ENCODE results near the gene STIM2. TPM values are rescaled to one million over a fixed set of nuclear protein-coding genes. Genes with fewer than 3 reads are reported as not detected.

The STIM2 gene
- total and polyA plus RNA-seq, 2 donors (not counting 1 experiment from before 2014, with no cell fraction given) = 48.6 to 96.0 TPM

DNA sequence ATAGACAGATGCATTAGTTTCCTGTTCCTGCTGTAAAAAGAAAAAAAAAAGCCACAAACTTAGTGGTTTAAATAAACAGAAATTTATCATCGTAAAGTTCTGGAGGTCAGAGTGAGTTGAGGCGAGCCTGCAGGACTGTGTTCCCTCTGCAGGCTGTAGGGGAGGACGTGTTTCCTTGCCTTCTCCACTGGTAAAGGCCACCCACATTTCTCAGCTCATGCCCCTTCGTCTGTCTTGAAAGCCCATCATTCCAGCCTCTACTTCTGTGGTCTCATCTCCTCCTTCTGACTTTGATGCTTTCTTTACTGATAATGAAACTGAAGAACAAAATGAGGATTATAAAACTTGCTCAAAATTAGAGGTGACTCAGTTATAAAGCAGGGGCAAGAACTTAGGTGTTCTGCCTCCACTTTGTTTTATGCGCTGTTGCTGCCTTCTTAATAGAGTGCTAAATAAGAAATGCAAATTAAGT lies 143.0 kb downstream of the STIM2 start:
- no peaks in the 10 kb centered on the region for H3K9me3 ChIP-seq (ENCODE audit: control extremely low read depth in 1 of 3, control insufficient read depth in 2 of 3, insufficient read depth in 1 of 3, low read length in 2 of 3)
- ATAC-seq (ENCODE audit: low read depth) = no peak
- peak overlapping the region in 1 of 2 donors; percentile 10 for H3K27ac ChIP-seq (ENCODE audit: low read length in 2 of 2)
- H3K27ac Mint-ChIP-seq = peak overlapping the region; percentile 42
- H3K4me1 ChIP-seq (ENCODE audit: control insufficient read depth in 2 of 2, insufficient read depth in 2 of 2, low read length in 2 of 2) = peaks cover 10 to 11% of the 10 kb centered on the region in 2 donors
- H3K9ac ChIP-seq (ENCODE audit: low read length) = peak overlapping the region; percentile 11
- ChIA-PET POLR2A (no interaction called here), CTCF (interaction anchor here (0.9 kb wide), 1 partner anchor 1138 kb away, joined by 4 read pairs; no protein-coding TSS in a partner anchor)
- no peak overlapping the region for H3K4me3 ChIP-seq (ENCODE audit: control extremely low read depth in 1 of 5, extremely low read depth in 1 of 5, insufficient read depth in 1 of 5, low read depth in 2 of 5, low read length in 4 of 5)
- H3K4me1 Mint-ChIP-seq = peaks cover 25% of the 10 kb centered on the region
- intact Hi-C loops (cut with micrococcal nuclease) = no loop called here
- no peak overlapping the region for H2AFZ ChIP-seq (ENCODE audit: insufficient read depth, low read depth, low read length, poor library complexity, severe bottlenecking)
- no peaks in the 10 kb centered on the region for H3K27me3 ChIP-seq (replicated peaks in 1 of 4; ENCODE audit: control extremely low read depth in 1 of 4, control insufficient read depth in 3 of 4, insufficient read depth in 4 of 4, low read length in 3 of 4)
- H3K79me2 ChIP-seq (ENCODE audit: control insufficient read depth, insufficient read depth, low read length) = peaks cover 5% of the 10 kb centered on the region
- peaks cover 2 to 22% of the 10 kb centered on the region in 2 experiments for H3K36me3 ChIP-seq (replicated peaks in 1 of 2; ENCODE audit: control extremely low read depth in 1 of 2, control insufficient read depth in 1 of 2, extremely low read depth in 1 of 2, insufficient read depth in 2 of 2, low read length in 1 of 2)
- H3K9me3 Mint-ChIP-seq (ENCODE audit: insufficient read depth) = no peaks in the 10 kb centered on the region
- no peaks in the 10 kb centered on the region for H3K27me3 Mint-ChIP-seq
- H3K4me3 Mint-ChIP-seq = no peak overlapping the region
- H3K4me2 ChIP-seq (replicated peaks; ENCODE audit: low read depth, low read length, poor library complexity, severe bottlenecking) = no peak overlapping the region
- no peaks in the 10 kb centered on the region for H4K20me1 ChIP-seq (ENCODE audit: control insufficient read depth, insufficient read depth, low read length, poor library complexity, severe bottlenecking)
- WGBS (ENCODE audit: insufficient coverage) = 20% methylated on average over 1 of the region's 5 CpGs
- no peak for DNase-seq
- no peak for TF ChIP-seq EZH2 (IDR thresholded peaks at IDR 0.05; ENCODE audit: borderline replicate concordance, insufficient read depth, low read depth, low read length, poor library complexity, severe bottlenecking)
- TF ChIP-seq, protein P1, sequence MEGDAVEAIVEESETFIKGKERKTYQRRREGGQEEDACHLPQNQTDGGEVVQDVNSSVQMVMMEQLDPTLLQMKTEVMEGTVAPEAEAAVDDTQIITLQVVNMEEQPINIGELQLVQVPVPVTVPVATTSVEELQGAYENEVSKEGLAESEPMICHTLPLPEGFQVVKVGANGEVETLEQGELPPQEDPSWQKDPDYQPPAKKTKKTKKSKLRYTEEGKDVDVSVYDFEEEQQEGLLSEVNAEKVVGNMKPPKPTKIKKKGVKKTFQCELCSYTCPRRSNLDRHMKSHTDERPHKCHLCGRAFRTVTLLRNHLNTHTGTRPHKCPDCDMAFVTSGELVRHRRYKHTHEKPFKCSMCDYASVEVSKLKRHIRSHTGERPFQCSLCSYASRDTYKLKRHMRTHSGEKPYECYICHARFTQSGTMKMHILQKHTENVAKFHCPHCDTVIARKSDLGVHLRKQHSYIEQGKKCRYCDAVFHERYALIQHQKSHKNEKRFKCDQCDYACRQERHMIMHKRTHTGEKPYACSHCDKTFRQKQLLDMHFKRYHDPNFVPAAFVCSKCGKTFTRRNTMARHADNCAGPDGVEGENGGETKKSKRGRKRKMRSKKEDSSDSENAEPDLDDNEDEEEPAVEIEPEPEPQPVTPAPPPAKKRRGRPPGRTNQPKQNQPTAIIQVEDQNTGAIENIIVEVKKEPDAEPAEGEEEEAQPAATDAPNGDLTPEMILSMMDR (IDR thresholded peaks at IDR 0.05) = no peak

DNA sequence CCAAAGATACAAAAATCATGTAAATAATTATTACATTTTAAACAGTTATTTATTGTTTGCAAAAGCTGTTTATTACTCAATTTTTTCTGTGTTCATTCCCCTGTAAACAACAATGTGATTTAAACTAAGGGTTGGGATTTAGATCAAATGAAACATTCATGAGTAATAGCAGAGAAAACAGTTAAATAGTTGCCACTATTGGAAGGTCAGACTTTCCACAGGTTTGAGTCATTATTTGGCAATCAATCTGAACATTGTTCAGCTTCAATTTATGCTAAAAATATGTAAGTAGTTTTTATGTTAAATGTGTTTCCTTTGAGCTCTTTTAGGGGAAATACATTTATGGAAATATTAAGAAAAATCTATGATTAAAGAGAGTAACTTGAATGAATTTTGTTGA lies 144.9 kb downstream of the STIM2 start:
- Histone ChIP-seq H3K4me3 (ENCODE audit: control extremely low read depth in 1 of 5, extremely low read depth in 1 of 5, insufficient read depth in 1 of 5, low read depth in 2 of 5, low read length in 4 of 5) (no peak overlapping the region), H3K4me2 (replicated peaks; ENCODE audit: low read depth, low read length, poor library complexity, severe bottlenecking) (no peak overlapping the region), H2AFZ (ENCODE audit: insufficient read depth, low read depth, low read length, poor library complexity, severe bottlenecking) (no peak overlapping the region), H3K79me2 (ENCODE audit: control insufficient read depth, insufficient read depth, low read length) (peaks cover 5% of the 10 kb centered on the region), H4K20me1 (ENCODE audit: control insufficient read depth, insufficient read depth, low read length, poor library complexity, severe bottlenecking) (no peaks in the 10 kb centered on the region), H3K27me3 (replicated peaks in 1 of 4; ENCODE audit: control extremely low read depth in 1 of 4, control insufficient read depth in 3 of 4, insufficient read depth in 4 of 4, low read length in 3 of 4) (no peaks in the 10 kb centered on the region), H3K4me1 (ENCODE audit: control insufficient read depth in 2 of 2, insufficient read depth in 2 of 2, low read length in 2 of 2) (peaks cover 10 to 11% of the 10 kb centered on the region in 2 donors), H3K27ac (ENCODE audit: low read length in 2 of 2) (no peak overlapping the region), H3K9ac (ENCODE audit: low read length) (no peak overlapping the region), H3K36me3 (replicated peaks in 1 of 2; ENCODE audit: control extremely low read depth in 1 of 2, control insufficient read depth in 1 of 2, extremely low read depth in 1 of 2, insufficient read depth in 2 of 2, low read length in 1 of 2) (peaks cover 2 to 29% of the 10 kb centered on the region in 2 experiments), H3K9me3 (ENCODE audit: control extremely low read depth in 1 of 3, control insufficient read depth in 2 of 3, insufficient read depth in 1 of 3, low read length in 2 of 3) (no peaks in the 10 kb centered on the region)
- Mint-ChIP-seq H3K4me3 (no peak overlapping the region), H3K27me3 (no peaks in the 10 kb centered on the region), H3K27ac (no peak overlapping the region), H3K4me1 (peaks cover 25% of the 10 kb centered on the region), H3K9me3 (ENCODE audit: insufficient read depth) (no peaks in the 10 kb centered on the region)
- DNase-seq (no peak), ATAC-seq (ENCODE audit: low read depth) (no peak)
- CTCF ChIA-PET = interaction anchor here (0.8 to 7.2 kb wide), 4 partner anchors 12 to 546 kb away, joined by 3 to 125 read pairs (median 17); partner anchors contain the start of gene STIM2
- TF ChIP-seq, protein P1 (IDR thresholded peaks at IDR 0.05) = no peak
- no peak for TF ChIP-seq EZH2 (IDR thresholded peaks at IDR 0.05; ENCODE audit: borderline replicate concordance, insufficient read depth, low read depth, low read length, poor library complexity, severe bottlenecking)
- intact Hi-C loops (cut with micrococcal nuclease) = no loop called here
- POLR2A ChIA-PET = no interaction called here

Measured in B cell (primary cell).